GM21723 (cell line): ENCODE results near the gene COLQ.
A peak's percentile ranks its signal among the peaks of the same experiment; 100 is the strongest.
"Not testable (repeated sequence)": the region's sequence is repeated elsewhere in the genome, so short reads cannot be mapped to it uniquely, and the experiment has no call there.

ENCODE experiments used
- ATAC-seq: cut with Tn5 transposase; IDR thresholded peaks from one replicate; pipeline ENCODE4 v1.9.1; 2021; ENCODE audit warnings: mild to moderate bottlenecking, moderate library complexity; ENCODE audit not compliant: unreplicated experiment

The COLQ gene

DNA sequence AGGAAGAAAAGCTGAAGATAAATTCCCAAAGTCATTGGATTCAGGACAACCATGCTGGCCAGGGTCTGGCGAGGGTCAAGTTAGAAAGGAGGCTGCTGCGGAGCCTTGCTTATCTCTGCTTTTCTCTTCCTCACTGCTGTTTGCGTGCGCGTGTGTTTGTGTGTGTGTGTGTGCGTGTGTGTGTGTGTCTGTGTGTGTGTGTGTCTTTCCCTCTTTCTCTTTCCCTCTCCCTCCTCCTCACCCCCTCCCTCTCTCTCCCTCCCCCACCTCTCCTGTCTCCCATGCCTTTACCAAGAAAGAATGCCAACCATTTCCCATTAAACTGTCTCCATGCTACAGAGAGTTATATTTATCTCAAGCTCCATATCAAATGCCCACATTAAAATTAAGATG, at the start of gene COLQ:
COLQ (minus strand) TSS at position 134 of the 393 bp plus-strand sequence; CDS start at position 53, 81 bp downstream.
- no peak for ATAC-seq

DNA sequence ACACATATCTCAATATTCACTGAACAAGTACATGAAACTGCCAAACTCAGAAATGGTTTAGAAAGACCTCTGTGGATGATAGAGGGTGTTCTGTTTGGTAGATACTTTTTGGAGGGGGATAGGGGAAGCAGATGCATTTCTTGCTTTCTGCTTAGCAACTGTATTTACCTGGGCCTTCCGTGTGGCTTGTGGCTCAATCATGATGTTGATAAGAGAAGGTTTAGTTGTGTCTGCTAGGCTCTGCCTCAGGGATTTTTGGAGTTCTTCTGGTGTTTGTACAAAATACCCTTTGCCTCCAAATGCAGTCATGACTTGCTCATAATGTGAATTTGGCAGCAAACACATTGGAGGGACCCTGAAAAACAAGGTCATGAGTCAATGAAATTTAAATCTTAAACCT, 41.7 kb upstream of the COLQ start:
- ATAC-seq, result no peak

DNA sequence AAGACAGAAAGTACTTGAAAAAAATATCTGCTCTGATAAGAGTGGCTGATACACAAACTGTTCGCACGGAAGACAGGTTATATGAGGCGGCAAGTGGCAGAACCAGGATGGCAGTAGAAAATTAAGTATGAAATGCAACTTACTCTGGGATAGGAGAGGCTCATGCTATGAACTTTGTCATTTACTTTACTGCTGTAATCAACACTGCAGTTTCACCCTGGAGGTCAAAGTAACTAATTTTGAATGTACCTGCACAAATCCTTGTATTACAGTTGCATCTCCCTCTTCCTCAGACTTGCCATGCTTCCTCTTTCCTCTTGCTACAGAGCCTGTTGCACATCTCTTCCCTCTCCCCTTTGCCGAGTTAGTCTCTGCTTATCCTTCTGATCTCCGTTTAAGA, 41.1 kb upstream of the COLQ start:
- ATAC-seq, result no peak

DNA sequence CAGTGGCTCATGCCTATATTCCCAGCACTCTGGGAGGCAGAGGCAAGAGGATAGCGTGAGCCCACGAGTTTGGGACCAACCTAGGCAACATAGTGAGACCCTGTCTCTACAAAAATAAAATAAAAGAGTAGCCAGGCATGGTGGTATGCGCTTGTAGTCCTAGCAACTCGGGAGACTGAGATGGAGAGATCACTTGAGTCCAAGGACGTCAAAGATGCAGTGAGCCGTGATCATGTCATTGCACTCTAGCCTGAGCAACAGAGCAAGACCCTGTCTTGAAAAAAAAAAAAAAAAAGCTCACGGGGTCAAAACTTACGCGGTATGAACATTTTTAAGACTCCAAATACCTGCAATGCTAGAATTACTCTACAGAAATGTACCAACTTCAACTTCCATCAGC, 37.1 kb upstream of the COLQ start:
- no peak for ATAC-seq

DNA sequence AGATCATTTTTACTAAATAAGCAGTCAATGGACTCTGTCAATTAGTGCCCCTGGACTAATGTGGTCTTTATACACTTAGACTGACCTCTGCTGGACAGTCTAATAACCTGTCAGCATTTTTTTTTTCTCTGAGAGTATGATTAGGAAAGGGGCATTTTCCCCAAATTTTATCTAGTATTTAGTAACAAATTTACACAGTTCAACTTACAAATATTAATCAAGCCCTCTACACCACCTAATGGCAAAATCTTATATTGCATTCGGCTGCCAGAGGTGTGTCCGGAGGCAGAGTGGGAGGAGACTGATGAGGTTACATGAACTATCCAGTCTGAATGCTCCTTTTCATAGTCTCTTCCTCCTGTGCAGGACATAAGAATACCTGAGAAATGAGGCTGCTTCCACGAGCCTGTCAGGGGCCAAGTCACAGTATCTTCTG, 36.0 kb upstream of the COLQ start:
- no peak for ATAC-seq

DNA sequence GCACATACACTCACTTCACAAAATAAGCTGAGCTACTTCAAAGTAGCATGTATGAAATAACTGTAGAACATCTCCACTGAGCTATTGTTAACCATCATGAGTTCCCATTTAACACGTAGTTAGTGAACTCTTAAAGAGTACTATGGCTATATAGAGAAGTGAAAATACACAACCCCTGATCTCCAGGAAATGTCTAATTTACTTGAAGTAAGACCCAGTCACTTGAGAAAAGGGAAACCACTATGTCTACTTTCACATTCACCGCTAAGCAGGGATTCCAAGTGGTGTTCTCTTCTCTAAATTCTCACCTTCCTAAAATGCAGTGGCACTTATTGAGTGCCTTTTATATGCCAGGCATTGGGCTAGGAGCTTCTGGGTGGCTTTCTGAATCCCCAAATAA, 35.0 kb upstream of the COLQ start:
- ATAC-seq, result peak; percentile 89

DNA sequence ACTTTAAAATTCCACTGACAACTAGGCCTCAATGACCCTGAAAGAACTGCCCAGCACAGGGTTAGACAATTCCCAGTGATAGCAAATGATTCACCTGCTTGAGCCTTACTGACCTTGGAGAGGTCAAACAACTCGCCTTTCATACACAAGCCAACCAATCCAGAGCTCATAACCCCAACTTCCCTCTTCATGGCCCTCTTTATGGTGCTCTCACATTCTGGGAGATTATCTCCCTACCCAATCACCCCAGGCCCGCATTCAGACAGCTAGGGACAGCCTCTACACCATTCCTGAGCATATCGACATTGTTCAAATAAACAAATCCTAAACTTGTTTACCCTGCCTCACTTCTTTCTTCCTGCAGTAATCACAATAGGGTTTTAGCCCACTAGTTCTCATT, 32.2 kb upstream of the COLQ start:
- no peak for ATAC-seq

DNA sequence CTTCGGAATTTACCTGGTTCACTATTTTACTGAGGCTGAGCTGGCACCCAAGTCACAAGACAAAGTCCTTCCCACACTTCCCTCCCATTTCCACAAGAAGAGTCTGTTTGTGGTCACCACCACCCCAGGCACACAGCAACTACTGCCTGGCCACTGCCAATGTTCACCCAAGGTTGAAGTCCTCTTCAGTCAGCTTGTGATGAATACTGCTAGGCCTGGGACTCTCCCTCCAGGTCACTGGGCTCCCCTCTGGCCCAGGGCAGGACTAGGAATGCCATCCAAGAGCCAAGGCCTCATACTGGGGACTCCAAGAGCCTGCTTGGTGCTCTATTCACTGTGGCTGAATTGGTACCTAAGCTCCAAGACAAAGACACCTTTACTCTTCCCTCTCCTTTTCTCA, 30.4 kb upstream of the COLQ start:
- ATAC-seq, result no peak

DNA sequence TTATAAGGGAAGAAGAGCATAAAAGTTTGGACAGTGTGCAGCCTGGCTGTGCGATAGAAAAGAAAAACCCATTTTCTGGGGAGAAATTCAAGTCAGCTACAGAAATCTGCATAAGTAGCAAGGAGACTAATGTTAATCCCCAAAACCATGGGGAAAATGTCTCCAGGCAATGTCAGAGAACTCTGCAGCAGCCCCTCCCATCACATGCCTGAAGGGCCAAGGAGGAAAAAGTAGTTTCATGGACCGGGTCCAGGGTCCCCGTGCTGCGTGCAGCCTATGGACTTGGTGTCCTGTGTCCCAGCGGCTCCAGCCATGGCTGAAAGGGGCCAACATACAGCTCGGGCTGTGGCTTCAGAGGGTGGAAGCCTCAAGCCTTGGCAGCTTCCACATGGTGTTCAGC, 28.3 kb upstream of the COLQ start:
- no peak for ATAC-seq

DNA sequence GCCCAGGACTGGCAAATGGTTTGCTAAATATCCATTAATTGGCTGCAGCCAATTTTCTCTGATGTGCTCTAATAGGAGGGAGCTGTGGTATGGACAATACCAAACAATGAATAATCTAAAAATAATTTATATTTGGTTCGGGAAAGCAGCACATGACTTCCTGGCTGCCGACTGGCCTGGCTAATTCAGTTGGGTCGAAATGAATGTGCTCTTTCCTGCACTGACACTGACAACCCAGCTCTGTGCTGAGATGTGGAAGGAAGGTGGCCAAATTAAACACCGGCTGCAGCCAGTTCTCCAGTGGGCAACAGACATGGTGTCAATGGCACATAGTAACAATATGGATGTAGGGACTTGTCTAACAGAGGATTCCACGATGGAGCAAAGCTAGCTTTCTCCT, 21.1 kb upstream of the COLQ start:
- no peak for ATAC-seq

DNA sequence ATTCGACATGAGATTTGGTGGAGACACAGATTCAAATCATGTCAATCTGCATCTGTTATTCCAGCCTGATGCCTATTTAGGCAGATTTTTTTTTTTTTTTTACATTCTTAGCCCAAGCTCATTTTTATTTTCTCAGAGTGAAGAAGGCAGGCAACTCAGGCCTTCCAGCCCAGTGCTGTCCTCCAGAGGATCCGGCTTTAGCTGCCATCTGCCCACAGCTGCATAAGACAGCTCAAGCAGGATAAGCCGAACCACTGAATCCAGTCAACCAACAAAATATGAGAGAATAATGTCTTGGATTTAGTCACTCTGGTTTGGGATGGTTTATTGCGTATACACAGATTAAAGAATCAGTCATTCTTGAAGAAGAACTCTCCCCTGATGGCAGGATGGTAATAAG, 19.9 kb upstream of the COLQ start:
- ATAC-seq, result no peak

DNA sequence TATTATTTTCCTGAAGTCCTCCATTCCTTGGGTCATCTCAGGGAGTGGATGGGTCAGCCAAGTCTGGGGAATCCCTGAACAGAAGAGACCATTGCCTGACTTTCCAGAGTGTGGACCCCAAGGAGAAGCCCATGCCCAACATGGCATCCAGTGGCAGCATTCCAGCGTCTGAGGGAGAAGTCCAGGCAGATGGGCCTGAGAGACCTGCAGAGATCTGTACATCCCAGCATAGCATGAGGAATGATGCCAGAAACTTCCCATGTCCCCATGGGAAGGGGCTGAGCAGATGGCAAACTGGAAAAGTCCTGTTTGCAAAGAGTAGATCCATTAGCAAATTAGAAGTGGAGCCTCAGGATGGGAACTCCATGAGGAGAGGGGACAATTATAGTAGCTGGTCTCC, 17.6 kb upstream of the COLQ start:
- ATAC-seq, result no peak

DNA sequence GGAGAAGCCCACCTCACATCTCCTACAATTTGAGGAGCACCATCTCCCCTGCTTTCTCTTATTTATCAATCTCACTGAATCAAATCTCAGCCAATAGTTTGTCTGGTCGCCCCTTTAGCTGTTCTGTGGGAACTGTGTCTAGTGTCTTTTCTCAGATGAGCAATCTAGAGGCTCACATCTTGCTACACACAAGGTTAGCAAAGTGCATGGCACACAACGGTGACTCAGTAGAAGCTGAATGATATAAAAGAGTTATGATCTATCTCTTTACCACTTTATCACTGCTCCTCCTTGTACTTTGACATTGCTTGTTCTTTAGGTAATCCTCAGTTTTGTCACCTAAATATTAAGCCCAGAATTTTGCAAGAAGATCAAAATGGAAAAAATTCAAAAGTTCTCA, 16.8 kb upstream of the COLQ start:
- ATAC-seq, result no peak

DNA sequence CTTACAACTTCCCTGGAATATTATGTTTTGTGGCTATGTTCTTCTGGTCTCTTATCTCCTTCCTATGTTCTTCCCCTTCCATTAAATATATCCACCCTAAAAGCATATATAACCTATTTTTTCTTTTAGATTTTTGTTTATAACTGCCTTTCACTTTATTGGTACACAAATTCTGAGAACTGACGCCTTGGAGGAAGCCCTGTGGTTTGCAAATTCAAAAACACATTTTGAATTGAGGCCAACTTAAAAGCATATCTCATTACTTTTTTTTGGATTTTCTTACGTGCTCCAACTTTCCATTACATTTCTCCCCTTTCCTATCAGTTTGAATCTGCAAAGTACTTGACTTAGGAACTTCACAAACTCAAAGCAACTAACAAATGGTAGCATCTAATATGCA, 15.3 kb upstream of the COLQ start:
- no peak for ATAC-seq

DNA sequence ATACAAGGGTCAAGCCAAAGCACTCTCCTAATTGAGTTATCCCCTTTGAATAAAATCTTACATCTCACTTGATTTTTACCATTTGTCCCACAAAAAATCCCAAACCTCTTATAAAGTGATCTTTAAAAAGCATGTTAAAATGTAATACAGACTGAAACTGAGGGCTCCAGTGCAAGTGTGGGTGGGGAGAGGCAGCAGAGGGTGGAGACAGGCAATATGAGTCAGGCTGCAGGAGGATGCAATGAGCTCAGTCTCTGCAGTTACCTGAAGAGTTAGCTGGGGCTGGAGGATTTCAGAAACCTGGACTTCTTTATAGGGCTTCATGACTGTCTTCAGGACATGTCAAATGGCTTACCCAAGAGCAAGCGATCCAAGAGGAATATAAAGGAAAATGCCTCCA, 14.2 kb upstream of the COLQ start:
- no peak for ATAC-seq

DNA sequence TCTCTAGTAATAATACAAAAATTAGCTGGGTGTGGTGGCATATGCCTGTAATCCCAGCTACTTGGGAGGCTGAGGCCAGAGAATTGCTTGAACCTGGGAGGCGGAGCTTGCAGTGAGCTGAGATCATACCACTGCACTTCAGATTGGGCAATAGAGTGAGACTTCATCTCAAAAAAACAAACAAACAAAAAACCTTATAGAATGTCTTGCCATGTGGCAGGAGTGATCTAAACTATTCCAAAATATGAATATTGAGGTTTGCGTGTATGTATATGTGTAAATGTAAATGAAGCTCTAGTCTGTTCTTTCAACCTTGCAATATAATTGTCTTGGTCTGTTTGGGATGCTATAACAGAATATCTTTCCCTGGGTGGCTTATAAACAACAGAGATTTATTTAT, 11.1 kb upstream of the COLQ start:
- ATAC-seq, result not testable (repeated sequence)

DNA sequence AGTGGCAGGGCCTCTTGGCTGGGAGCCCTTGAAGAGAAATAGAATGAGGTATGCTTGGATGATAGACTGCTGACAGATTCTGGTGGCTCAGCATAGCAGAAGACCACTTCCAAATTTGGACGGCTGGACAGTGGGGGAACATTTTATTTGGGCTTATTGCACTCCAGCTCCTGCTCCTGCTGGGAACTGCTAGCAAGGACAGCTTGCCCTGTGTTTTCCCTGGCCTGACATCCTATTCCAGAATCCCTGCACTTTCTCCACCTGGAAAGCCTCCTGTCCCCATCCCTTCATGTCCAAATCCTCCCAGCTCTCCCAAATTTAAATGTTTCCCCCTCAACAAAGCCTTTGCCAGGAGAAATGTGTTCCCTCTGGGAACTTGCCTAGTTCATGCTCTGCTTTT, 9.8 kb upstream of the COLQ start:
- ATAC-seq, result no peak

DNA sequence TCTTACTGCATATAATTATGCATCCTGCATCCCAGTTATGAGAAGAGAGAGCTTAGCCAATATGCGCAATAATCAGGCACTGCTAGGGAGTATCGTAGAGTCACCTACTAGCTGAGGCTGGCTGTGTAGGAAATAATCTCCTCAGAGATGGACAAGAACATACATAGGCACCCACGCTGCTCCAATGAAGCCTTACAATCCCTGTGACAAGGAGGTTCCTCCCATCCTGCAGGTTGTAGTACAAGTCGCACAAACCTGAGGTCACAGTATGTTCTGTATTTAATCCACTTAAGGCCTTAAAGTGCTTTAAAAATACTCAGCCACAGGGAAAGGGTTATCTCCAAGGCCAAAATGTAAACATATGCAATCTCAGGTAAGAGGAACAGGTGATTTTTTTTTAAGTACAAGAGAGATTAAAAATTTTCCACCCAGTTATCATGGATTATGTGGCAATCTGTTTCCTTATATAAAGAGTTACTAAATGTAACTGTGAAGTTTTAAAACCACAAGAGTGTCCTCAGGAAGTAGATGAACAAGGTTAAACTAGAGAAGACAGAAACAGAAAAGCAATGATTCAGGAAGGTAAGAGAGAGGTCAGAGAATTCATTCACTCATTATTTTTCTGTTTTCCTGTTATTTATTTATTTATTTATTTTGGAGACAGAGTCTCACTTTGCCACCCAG, 7.5 kb upstream of the COLQ start:
- ATAC-seq, result no peak

DNA sequence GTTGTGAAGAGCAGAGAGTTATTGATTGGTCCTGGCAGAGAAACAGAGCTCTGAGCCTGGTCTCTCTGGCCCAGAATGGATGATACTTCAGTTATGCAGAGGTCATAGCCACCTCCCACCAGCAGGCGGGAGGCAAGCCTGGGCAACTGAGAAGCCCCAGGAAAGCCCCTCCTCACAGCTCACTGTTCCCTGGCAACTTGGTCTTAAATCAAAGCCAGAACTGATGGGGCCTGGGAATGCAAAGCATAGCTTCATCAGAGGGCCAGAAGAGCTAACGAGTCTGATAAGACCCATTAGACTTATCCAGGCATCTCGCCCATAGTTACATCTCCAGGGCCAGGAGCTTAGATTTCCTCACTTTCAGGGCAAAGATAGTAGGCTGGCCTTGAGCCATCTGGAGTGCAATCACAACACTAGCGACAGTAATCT, 5.5 kb upstream of the COLQ start:
- ATAC-seq, result no peak

DNA sequence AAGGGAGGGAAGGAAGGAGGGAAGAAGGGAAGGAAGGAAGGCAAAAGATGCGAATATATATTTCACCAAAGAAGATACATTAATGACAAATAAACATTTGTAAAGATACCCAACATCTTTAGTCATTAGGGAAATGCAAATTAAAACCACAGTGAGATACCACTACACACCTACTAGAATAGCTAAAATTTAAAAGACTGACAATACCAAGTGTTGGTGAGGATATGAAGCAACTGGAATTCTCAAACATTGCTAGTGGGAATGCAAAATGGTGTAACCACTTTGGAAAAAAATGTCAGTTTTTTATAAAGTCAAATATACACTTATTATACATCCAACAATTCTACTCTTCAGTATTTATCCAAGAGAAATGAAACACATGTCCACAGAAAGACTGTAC, 4.3 kb upstream of the COLQ start:
- no peak for ATAC-seq

DNA sequence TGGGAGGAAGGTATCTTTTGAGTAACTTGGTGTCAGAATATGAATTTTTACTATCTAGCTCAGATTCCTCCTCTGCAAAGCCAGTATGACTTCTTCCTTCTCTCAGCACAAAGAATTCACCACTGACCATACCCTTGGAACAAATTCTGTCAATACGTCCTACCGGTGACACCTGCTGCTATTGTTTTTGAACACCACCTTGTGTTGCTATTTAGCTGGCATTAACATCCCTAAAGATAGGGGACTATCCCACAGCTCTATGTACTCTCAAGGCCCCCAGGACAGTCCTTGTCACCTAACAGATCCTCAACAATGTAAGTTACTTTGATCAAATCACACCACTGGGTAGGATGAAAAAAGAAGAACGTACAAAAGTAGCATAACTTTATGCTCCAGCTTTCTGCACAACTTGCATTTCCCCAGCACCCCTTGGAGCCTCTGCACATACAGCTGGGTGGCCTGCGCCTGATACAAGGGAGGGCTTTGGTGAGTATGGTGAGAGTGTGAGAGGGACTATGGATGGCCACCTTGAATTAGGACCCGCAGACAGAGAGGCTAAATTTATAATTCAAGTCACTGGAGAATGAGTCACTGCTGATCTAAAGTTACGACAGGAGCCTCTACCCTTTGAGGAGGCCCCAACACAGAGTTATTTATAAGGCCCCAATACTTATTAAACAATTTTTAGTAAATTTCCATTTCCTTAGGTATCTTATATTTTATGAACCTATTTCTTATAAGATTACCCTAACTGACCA, 2.3 kb upstream of the COLQ start:
- no peak for ATAC-seq

DNA sequence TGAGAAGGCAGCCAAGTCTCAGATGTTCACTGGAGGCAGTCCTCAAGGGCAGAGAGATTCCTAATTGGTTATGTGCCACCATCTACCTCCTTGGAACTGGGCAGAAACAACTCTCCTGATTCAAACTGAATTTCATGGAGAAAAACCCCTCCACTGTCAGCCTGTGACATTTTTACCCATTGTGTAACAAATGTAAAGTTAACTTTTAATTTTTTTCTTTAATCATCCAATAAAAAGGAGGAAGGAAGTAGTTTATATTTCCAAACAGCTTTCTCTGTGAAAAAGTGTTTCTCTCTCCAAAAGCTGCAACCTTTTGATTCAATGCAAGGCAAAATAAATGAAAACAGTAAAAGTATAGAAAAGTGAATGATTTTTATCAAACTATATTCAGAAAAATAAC, 510 bp upstream of the COLQ start:
- ATAC-seq, result no peak
